Endodermal cell (in vitro differentiated cells): ENCODE measurements around the gene ZNF445. TPM values are rescaled to one million over a fixed set of nuclear protein-coding genes. Genes with fewer than 3 reads are reported as not detected.

Experiments
- DNase-seq: peaks from one replicate; pipeline ENCODE4 v3.0.0-alpha.2; 2017
- H3K27ac ChIP-seq: 2 replicates; pipeline ENCODE4 v1.5.1; 2013; ENCODE audit warnings: mild to moderate bottlenecking, low read depth, low read length, moderate library complexity
- H3K27me3 ChIP-seq: 2 replicates; pipeline ENCODE4 v1.6.1; 2013; ENCODE audit warnings: mild to moderate bottlenecking, low read length, moderate library complexity; ENCODE audit not compliant: insufficient read depth, control insufficient read depth, poor library complexity, severe bottlenecking
- H3K36me3 ChIP-seq: 2 replicates; pipeline ENCODE4 v1.7.0; 2013; ENCODE audit warnings: mild to moderate bottlenecking, low read length, moderate library complexity; ENCODE audit not compliant: control insufficient read depth, insufficient read depth
- H3K4me1 ChIP-seq: one replicate; pipeline ENCODE4 v1.7.0; 2013; ENCODE audit warnings: low read length; ENCODE audit not compliant: control insufficient read depth, insufficient read depth
- H3K4me3 ChIP-seq: 2 replicates; pipeline ENCODE4 v1.5.1; 2013; ENCODE audit warnings: mild to moderate bottlenecking, low read length, moderate library complexity
- H3K9ac ChIP-seq: 2 replicates; pipeline ENCODE4 v1.6.1; 2013; ENCODE audit warnings: mild to moderate bottlenecking, low read length, moderate library complexity; ENCODE audit not compliant: poor library complexity, severe bottlenecking; ENCODE audit errors: extremely low read depth
- H3K9me3 ChIP-seq: 2 replicates; pipeline ENCODE4 v1.6.1; 2013; ENCODE audit warnings: mild to moderate bottlenecking, low read length, moderate library complexity; ENCODE audit not compliant: control insufficient read depth
- H3K27ac Mint-ChIP-seq: 2 replicates; pipeline ENCODE4 v1.8.0; 2020; ENCODE audit warnings: mixed read lengths
- H3K27me3 Mint-ChIP-seq: 2 replicates; pipeline ENCODE4 v1.8.0; 2021; ENCODE audit warnings: mild to moderate bottlenecking, mixed read lengths; ENCODE audit not compliant: insufficient read depth
- H3K36me3 Mint-ChIP-seq: 2 replicates; pipeline ENCODE4 v1.8.0; 2020; ENCODE audit warnings: low read depth, mixed read lengths
- H3K4me1 Mint-ChIP-seq: 2 replicates; pipeline ENCODE4 v1.8.0; 2020; ENCODE audit warnings: mixed read lengths
- H3K4me3 Mint-ChIP-seq: 2 replicates; pipeline ENCODE4 v1.8.0; 2020; ENCODE audit warnings: mild to moderate bottlenecking, moderate library complexity, mixed read lengths
- H3K9me3 Mint-ChIP-seq: 2 replicates; pipeline ENCODE4 v1.8.0; 2020; ENCODE audit warnings: mild to moderate bottlenecking, mixed read lengths
- CTCF ChIP-seq: fragments of 200-600 bp; sonication (generic); conservative IDR thresholded peaks from 2 replicates; pipeline ENCODE4 v1.5.0; 2021; ENCODE audit warnings: antibody characterized with exemption, mild to moderate bottlenecking
- WGBS, 2 experiments: methylation state at CpG; one replicate each; pipeline versions ENCODE4 v1.1.5 to v1.1.7; 2013; ENCODE audit warnings: missing lambda C conversion rate in 2 of 2, mixed read lengths in 1 of 2; ENCODE audit not compliant: insufficient coverage in 1 of 2, insufficient read length in 1 of 2; 5-methylcytosine and 5-hydroxymethylcytosine counted together
- total RNA-seq, 2 donors: library from RNA; stranded (reverse); fragmentation: NEBNext Ultra II Directional in 1 of 2; extraction: Animal tissue kit (Norgen Biotek cat#: 25700) in 1 of 2; gene quantifications; 2 replicates in 1 of 2; 3 replicates in 1 of 2; pipeline ENCODE4 v1.2.1, GENCODE V29; 2021

The ZNF445 gene
- total RNA-seq, 2 donors from 2014 or later, result 35.4 to 56.9 TPM

DNA sequence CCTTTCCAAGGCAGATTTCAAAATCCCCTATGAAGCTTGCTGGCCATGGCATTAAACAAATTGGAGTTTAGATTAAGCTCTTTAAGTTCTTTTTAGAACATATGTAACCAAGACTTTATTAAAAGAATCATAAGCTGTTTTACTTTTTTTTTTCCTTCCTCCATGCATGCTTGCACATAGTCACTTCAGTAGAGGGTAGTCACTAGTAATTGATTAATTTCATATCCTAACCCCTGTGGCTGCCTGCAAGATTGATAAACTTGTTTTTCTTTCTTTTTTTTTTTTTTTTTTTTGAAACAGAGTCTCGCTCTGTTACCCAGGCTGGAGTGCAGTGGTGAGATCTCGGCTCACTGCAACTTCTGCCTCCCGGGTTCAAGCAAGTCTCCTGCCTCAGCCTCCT is 44.3 kb upstream of the ZNF445 start:
- H3K36me3 Mint-ChIP-seq, result no peaks in the 10 kb centered on the region
- H3K4me1 Mint-ChIP-seq, result peaks cover 6% of the 10 kb centered on the region
- Histone ChIP-seq H3K27me3 (peaks cover 5% of the 10 kb centered on the region), H3K4me1 (no peaks in the 10 kb centered on the region), H3K4me3 (no peak overlapping the region), H3K9ac (no peak overlapping the region), H3K27ac (no peak overlapping the region), H3K9me3 (no peaks in the 10 kb centered on the region), H3K36me3 (no peaks in the 10 kb centered on the region)
- no peak for TF ChIP-seq CTCF
- no peaks in the 10 kb centered on the region for H3K9me3 Mint-ChIP-seq
- WGBS, 2 experiments, result 93% methylated on average over 3 of the region's 3 CpGs; no CpG with 5 or more reads in 1 of the 2 experiments
- peaks cover 23% of the 10 kb centered on the region for H3K27me3 Mint-ChIP-seq
- H3K27ac Mint-ChIP-seq, result no peak overlapping the region
- H3K4me3 Mint-ChIP-seq, result no peak overlapping the region
- no peak for DNase-seq

DNA sequence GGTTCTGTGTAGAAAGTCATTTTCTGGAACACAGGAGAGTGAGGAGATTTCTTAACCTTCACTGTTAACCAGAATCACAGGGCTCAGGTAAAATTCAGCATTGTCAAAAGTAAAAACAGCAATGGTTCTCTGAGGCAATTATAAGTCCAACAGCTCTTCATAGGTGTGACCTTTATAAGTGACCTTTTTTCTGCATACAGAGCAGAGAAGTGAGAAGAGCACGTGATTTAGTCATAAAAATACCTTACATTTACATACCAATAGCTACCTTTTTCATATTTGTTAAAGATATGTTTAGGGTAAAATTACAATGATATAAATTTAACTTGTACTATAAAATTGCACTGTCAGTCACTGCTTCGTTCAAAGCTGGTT is 41.3 kb upstream of the ZNF445 start:
- no peak overlapping the region for H3K9ac ChIP-seq
- H3K9me3 Mint-ChIP-seq, result no peaks in the 10 kb centered on the region
- H3K27ac ChIP-seq, result no peak overlapping the region
- H3K4me3 ChIP-seq, result no peak overlapping the region
- no peaks in the 10 kb centered on the region for H3K36me3 ChIP-seq
- no peak overlapping the region for H3K4me3 Mint-ChIP-seq
- H3K9me3 ChIP-seq, result no peaks in the 10 kb centered on the region
- H3K27me3 Mint-ChIP-seq, result peaks cover 18% of the 10 kb centered on the region
- H3K27ac Mint-ChIP-seq, result no peak overlapping the region
- WGBS, 2 experiments, result 67 to 90% methylated on average over 1 of the region's 2 CpGs
- H3K4me1 Mint-ChIP-seq, result peaks cover 8% of the 10 kb centered on the region
- DNase-seq, result no peak
- TF ChIP-seq CTCF, result no peak
- no peaks in the 10 kb centered on the region for H3K36me3 Mint-ChIP-seq
- no peaks in the 10 kb centered on the region for H3K27me3 ChIP-seq
- no peaks in the 10 kb centered on the region for H3K4me1 ChIP-seq

- peaks cover 9% of the 10 kb centered on the region for H3K4me1 Mint-ChIP-seq
- no peak overlapping the region for H3K27ac Mint-ChIP-seq
- Histone ChIP-seq H3K9me3 (no peaks in the 10 kb centered on the region), H3K9ac (no peak overlapping the region), H3K4me1 (no peaks in the 10 kb centered on the region), H3K27me3 (no peaks in the 10 kb centered on the region), H3K4me3 (no peak overlapping the region), H3K27ac (no peak overlapping the region), H3K36me3 (no peaks in the 10 kb centered on the region)
- no peak overlapping the region for H3K4me3 Mint-ChIP-seq
- H3K27me3 Mint-ChIP-seq, result peaks cover 8% of the 10 kb centered on the region
- WGBS, 2 experiments, result 98 to 100% methylated on average over 2 of the region's 3 CpGs
- no peak for DNase-seq
- no peak for TF ChIP-seq CTCF
- no peaks in the 10 kb centered on the region for H3K9me3 Mint-ChIP-seq
- no peaks in the 10 kb centered on the region for H3K36me3 Mint-ChIP-seq
Measured at GRCh38 chr3:44516230-44516629, 38.8 kb upstream of the ZNF445 start.
